ENCODE measurements around the gene HCRTR2.

Gene HCRTR2

DNA sequence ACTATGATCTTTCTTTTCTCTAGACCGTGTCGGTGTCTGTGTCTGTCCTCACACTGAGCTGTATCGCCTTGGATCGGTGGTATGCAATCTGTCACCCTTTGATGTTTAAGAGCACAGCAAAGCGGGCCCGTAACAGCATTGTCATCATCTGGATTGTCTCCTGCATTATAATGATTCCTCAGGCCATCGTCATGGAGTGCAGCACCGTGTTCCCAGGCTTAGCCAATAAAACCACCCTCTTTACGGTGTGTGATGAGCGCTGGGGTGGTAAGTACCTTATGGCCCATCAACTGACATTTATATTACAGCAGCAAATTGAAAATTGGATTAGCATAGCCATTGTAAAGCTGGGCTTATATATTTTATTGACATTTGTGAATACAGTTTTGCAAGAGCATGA is 80.8 kb downstream of the HCRTR2 start:
- ATAC-seq = no peak
- no peak for TF ChIP-seq ESRRG (CRISPR knock-in tag; IDR thresholded peaks at IDR 0.05)
- TF ChIP-seq, protein P1, sequence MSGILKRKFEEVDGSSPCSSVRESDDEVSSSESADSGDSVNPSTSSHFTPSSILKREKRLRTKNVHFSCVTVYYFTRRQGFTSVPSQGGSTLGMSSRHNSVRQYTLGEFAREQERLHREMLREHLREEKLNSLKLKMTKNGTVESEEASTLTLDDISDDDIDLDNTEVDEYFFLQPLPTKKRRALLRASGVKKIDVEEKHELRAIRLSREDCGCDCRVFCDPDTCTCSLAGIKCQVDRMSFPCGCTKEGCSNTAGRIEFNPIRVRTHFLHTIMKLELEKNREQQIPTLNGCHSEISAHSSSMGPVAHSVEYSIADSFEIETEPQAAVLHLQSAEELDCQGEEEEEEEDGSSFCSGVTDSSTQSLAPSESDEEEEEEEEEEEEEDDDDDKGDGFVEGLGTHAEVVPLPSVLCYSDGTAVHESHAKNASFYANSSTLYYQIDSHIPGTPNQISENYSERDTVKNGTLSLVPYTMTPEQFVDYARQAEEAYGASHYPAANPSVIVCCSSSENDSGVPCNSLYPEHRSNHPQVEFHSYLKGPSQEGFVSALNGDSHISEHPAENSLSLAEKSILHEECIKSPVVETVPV (CRISPR knock-in tag; IDR thresholded peaks at IDR 0.05) = no peak
- TF ChIP-seq, protein P2, sequence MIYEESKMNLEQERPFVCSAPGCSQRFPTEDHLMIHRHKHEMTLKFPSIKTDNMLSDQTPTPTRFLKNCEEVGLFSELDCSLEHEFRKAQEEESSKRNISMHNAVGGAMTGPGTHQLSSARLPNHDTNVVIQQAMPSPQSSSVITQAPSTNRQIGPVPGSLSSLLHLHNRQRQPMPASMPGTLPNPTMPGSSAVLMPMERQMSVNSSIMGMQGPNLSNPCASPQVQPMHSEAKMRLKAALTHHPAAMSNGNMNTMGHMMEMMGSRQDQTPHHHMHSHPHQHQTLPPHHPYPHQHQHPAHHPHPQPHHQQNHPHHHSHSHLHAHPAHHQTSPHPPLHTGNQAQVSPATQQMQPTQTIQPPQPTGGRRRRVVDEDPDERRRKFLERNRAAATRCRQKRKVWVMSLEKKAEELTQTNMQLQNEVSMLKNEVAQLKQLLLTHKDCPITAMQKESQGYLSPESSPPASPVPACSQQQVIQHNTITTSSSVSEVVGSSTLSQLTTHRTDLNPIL (CRISPR knock-in tag; IDR thresholded peaks at IDR 0.05; ENCODE audit: low read depth) = no peak
- no peak for TF ChIP-seq TOX (CRISPR knock-in tag; IDR thresholded peaks at IDR 0.05; ENCODE audit: borderline replicate concordance)
- no peak for TF ChIP-seq CSDC2 (CRISPR knock-in tag; IDR thresholded peaks at IDR 0.05)
- TF ChIP-seq ZNF8 (CRISPR knock-in tag; IDR thresholded peaks at IDR 0.05) = no peak
- TF ChIP-seq ZC3H10 (CRISPR knock-in tag; IDR thresholded peaks at IDR 0.05) = no peak
- no peak for TF ChIP-seq ZFP30 (CRISPR knock-in tag; IDR thresholded peaks at IDR 0.05)
- TF ChIP-seq, protein P3, sequence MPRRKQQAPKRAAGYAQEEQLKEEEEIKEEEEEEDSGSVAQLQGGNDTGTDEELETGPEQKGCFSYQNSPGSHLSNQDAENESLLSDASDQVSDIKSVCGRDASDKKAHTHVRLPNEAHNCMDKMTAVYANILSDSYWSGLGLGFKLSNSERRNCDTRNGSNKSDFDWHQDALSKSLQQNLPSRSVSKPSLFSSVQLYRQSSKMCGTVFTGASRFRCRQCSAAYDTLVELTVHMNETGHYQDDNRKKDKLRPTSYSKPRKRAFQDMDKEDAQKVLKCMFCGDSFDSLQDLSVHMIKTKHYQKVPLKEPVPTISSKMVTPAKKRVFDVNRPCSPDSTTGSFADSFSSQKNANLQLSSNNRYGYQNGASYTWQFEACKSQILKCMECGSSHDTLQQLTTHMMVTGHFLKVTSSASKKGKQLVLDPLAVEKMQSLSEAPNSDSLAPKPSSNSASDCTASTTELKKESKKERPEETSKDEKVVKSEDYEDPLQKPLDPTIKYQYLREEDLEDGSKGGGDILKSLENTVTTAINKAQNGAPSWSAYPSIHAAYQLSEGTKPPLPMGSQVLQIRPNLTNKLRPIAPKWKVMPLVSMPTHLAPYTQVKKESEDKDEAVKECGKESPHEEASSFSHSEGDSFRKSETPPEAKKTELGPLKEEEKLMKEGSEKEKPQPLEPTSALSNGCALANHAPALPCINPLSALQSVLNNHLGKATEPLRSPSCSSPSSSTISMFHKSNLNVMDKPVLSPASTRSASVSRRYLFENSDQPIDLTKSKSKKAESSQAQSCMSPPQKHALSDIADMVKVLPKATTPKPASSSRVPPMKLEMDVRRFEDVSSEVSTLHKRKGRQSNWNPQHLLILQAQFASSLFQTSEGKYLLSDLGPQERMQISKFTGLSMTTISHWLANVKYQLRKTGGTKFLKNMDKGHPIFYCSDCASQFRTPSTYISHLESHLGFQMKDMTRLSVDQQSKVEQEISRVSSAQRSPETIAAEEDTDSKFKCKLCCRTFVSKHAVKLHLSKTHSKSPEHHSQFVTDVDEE (CRISPR knock-in tag; IDR thresholded peaks at IDR 0.05) = no peak

DNA sequence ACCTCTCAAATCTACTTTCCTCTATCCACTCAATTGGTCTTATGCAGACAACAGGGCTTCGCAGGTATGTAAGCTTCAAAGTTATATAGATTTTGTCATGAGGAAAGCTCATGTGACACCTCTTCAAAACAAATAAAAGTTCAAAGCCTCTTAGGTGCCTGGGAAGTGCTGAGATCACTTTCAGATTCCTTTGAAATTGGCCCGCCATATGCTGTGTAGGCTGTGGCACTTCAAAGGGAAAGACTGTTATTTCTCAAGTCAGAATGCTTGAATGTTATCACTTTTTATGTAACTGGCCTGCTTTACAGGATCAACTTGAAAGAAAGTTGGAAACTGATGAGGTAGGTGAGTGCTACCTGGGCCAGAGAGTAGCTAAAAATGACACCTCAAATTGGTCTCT is 85.9 kb downstream of the HCRTR2 start:
- ATAC-seq = no peak
- TF ChIP-seq CSDC2 (CRISPR knock-in tag; IDR thresholded peaks at IDR 0.05) = no peak
- TF ChIP-seq BACH2 (CRISPR knock-in tag; IDR thresholded peaks at IDR 0.05; ENCODE audit: borderline replicate concordance) = no peak
- no peak for TF ChIP-seq TOX (CRISPR knock-in tag; IDR thresholded peaks at IDR 0.05; ENCODE audit: borderline replicate concordance)
- TF ChIP-seq GLIS3 (CRISPR knock-in tag; IDR thresholded peaks at IDR 0.05) = no peak
- no peak for TF ChIP-seq RARB (CRISPR knock-in tag; IDR thresholded peaks at IDR 0.05)
- TF ChIP-seq, protein P4, sequence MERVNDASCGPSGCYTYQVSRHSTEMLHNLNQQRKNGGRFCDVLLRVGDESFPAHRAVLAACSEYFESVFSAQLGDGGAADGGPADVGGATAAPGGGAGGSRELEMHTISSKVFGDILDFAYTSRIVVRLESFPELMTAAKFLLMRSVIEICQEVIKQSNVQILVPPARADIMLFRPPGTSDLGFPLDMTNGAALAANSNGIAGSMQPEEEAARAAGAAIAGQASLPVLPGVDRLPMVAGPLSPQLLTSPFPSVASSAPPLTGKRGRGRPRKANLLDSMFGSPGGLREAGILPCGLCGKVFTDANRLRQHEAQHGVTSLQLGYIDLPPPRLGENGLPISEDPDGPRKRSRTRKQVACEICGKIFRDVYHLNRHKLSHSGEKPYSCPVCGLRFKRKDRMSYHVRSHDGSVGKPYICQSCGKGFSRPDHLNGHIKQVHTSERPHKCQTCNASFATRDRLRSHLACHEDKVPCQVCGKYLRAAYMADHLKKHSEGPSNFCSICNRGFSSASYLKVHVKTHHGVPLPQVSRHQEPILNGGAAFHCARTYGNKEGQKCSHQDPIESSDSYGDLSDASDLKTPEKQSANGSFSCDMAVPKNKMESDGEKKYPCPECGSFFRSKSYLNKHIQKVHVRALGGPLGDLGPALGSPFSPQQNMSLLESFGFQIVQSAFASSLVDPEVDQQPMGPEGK (CRISPR knock-in tag; IDR thresholded peaks at IDR 0.05; ENCODE audit: borderline replicate concordance) = no peak
- TF ChIP-seq PPARA (CRISPR knock-in tag; IDR thresholded peaks at IDR 0.05; ENCODE audit: borderline replicate concordance) = no peak
- no peak for TF ChIP-seq ARNTL (CRISPR knock-in tag; IDR thresholded peaks at IDR 0.05; ENCODE audit: borderline replicate concordance, low read depth)
- TF ChIP-seq ESRRG (CRISPR knock-in tag; IDR thresholded peaks at IDR 0.05) = no peak
- TF ChIP-seq SNAI2 (CRISPR knock-in tag; IDR thresholded peaks at IDR 0.05) = no peak
- no peak for TF ChIP-seq ISL1 (CRISPR knock-in tag; IDR thresholded peaks at IDR 0.05)
- no peak for TF ChIP-seq ZNF8 (CRISPR knock-in tag; IDR thresholded peaks at IDR 0.05)

DNA sequence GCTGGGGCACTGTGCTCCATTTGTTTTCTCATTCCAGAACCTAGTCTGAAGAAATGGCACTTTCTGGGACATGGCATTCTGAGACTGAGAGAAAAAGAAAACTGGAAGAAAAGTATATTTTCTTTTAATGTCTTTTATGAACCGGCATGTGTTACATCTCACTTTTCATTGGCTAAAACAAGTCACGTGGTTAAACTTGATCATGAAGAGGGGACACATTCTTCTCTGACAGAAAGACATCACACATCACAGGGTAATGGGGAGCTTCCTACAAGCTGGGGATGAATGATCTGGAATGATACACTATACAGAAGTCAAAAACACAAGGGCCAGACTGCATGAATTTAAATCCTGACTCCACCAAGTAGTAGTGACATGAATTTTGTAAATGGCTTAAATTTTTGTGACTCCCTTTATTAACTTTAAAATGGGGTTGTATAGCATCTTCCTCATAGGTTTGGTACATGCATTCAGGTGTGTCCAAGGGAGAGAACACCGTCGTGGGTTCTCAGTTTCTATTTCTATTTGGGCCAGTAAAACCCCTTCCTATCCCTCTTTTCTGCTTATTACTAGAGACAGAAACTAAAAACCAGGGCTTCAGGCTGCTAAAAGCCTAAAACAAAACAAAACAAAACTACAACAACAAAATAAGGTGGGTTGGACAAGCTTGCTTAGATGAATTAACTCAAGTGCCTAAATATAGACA is 91.2 kb downstream of the HCRTR2 start:
- TF ChIP-seq PPARA (CRISPR knock-in tag; IDR thresholded peaks at IDR 0.05; ENCODE audit: borderline replicate concordance) (no peak), ZC3H10 (CRISPR knock-in tag; IDR thresholded peaks at IDR 0.05) (no peak), ZNF70 (CRISPR knock-in tag; IDR thresholded peaks at IDR 0.05) (no peak), TOX (CRISPR knock-in tag; IDR thresholded peaks at IDR 0.05; ENCODE audit: borderline replicate concordance) (no peak), ZFP3 (CRISPR knock-in tag; IDR thresholded peaks at IDR 0.05) (no peak), CSDC2 (CRISPR knock-in tag; IDR thresholded peaks at IDR 0.05) (no peak), SNAI2 (CRISPR knock-in tag; IDR thresholded peaks at IDR 0.05) (no peak), ISL1 (CRISPR knock-in tag; IDR thresholded peaks at IDR 0.05) (no peak)
- TF ChIP-seq, protein P3 (CRISPR knock-in tag; IDR thresholded peaks at IDR 0.05) = no peak
- ATAC-seq = no peak
